GM13977 (cell line): Measurements from ENCODE around the gene SETDB1.

Experiments used
- DNase-seq: peaks from one replicate; pipeline ENCODE4 v3.0.0; 2012; ENCODE audit warnings: low spot score
- CTCF ChIP-seq: IDR thresholded peaks from 2 replicates; pipeline ENCODE4 v1.5.1; 2012; ENCODE audit warnings: mild to moderate bottlenecking, control low read depth; ENCODE audit not compliant: insufficient read depth; ENCODE audit errors: extremely low read depth, missing control alignments
- in situ Hi-C: fragments of 300-500 bp; cut with MboI; formaldehyde crosslinking; loops from one replicate; pipeline ENCODE4 v1.12.0; 2022; ENCODE audit warnings: low sequenced_read_pairs, low pct_unique_long_range_greater_than_20kb, mixed read lengths, inconsistent platforms; ENCODE audit not compliant: unreplicated experiment

The SETDB1 gene

DNA sequence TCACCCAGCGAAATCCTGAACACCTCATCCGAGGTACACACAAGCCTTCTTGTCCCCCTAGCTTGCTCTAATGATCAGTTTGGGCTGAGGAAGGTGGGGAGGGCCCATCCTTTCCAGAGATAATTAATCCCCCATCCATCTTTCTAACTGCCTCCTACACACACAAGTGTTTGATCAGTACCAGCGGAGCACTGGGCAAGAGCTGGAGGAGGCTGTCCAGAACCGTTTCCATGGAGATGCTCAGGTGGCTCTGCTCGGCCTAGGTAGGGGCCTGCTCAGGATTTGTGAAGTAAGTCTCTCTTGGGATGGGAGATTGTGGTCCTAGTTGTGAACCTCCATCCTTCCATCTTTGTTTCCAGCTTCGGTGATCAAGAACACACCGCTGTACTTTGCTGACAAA lies 61.8 kb downstream of the SETDB1 start:
- TF ChIP-seq CTCF, result no peak
- DNase-seq, result no peak
- in situ Hi-C loops, result no loop called here

- TF ChIP-seq CTCF, result no peak
- DNase-seq, result no peak
- in situ Hi-C loops, result no loop called here
Observed at GRCh38 chr1:150992626-150993025, 66.5 kb downstream of the SETDB1 start.

DNA sequence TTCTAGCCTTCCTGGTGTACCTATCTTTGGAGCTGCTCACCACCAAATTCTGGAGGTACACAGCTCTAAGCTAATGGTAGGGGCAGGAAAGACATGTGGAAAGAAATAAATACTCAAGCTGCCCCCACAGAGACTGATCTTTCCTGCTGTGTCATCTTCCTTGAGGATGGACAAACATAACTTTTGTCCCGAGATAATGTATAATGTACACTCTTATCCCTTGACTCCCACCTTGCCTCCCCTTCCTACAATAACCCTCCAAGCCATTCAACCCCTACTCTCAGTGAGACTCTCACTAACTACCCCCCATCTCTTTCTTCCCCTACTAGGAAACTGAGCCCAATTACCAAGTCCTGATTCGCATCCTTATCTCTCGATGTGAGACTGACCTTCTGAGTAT lies 68.1 kb downstream of the SETDB1 start:
- DNase-seq, result no peak
- in situ Hi-C loops, result no loop called here
- TF ChIP-seq CTCF, result no peak

- in situ Hi-C loops, result no loop called here
- TF ChIP-seq CTCF, result no peak
- no peak for DNase-seq
Observed at GRCh38 chr1:150995460-150995859, 69.3 kb downstream of the SETDB1 start.

GRCh38 chr1:150995896-150996295 lies 69.7 kb downstream of the SETDB1 start:
- DNase-seq, result no peak
- TF ChIP-seq CTCF, result peak; percentile 76
- in situ Hi-C loops, result no loop called here

DNA sequence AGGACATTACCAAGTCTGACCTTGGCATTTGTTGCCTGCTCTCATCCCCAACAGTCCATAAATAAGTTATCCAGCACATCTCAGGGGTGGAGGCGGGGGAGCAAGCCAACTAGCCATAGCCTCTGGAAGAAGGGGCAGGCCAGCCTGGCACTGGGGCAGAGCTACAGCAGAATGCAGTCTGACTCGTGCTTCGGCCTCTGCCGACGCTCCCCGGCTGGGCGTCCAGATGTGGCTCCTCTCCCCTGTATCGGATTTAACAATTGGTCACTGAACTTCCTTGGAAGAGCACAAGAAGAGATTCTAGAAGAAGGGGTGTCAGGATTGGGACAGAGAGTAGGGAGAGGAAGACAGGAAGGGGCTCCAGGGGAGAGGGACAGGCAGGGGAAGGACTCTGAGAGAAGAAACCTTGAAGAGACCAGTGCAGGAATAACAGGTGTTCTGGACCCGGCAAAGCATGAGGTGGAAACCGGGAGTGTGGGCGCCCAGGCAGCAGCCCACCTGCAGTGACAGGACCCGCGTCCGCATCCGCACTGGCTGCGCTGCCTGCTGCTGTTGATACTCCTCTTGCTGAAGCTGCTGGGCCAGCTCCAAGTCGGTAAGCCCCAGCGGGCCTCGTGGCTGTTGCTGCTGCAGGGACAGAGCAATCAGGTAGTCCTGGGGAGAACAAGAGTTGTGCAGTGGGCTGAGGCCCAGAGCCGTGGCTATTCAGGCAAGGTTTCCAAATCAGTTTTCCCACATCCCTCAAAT lies 71.1 kb downstream of the SETDB1 start:
- DNase-seq, result no peak
- no peak for TF ChIP-seq CTCF
- in situ Hi-C loops, result no loop called here

DNA sequence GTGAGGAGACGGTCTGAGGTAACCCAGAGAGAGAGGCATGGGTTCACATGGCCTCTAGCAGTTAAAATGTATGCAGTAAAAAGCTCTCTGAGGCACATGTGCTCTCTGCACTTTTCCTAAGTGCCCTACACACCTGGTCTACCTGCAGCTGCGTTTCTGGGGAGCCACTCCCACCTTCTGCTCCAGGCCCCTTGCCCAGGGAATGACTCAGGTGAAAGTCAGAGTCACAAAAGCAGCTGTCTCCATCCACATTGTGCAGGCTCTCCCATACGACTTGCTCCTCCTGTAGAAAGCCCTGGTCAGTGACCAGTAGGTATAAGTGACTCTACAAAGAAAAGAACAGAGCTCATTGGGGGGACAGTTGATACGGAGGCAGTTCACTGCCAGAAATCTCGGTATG lies 71.8 kb downstream of the SETDB1 start:
- in situ Hi-C loops, result no loop called here
- no peak for DNase-seq
- TF ChIP-seq CTCF, result no peak
